Kidney tubule cell (primary cell): ENCODE results near the gene ZNF326.

Source experiments
- DNase-seq: peaks from one replicate; pipeline ENCODE4 v3.0.0-alpha.2; 2018; ENCODE audit warnings: low spot score

The ZNF326 gene

GRCh38 chr1:90074566-90074965 lies 79.7 kb downstream of the ZNF326 start:
- DNase-seq, result no peak

DNA sequence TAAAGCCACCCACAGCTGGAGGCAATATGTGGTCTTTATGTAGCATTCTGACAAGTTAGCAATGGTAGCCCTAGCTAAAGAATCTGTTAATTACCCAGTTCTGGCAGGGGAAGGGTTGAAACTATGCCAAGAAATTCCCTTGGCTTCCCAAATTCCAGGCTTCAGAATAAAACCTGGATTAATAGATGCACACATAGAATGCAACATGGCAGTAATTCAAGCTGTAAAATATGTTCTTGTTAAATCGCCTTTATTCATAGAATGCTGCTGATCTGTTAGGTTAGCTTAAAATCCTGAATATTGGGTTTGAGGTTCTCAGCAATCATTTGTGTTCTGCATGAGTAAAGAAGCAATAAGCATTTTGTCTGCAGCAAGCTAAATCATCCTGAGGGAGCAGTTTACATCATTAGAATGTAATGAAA lies 80.1 kb downstream of the ZNF326 start:
- DNase-seq, result no peak

DNA sequence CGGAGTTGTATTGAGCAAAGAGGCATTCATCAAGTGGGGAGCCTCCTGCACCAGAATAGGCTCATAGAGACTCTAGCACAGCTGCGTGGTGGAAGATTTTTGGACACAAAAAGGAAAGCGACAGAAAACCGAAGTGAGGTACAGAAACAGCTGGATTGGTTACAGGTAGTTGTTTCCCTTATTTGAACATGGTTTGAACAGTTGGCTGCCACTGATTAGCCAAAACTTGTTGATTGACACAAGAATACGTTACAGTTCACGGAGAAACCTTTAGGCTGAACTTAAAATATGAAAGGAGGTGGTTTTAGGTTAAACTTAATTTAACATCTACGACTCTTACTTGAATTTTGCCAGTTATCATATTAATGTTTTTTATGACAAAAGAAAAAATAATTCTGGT lies 89.1 kb downstream of the ZNF326 start:
- DNase-seq, result no peak
